GM18861 (cell line): ENCODE measurements around the gene DES.

Source experiments
- ATAC-seq: cut with Tn5 transposase; IDR thresholded peaks from one replicate; pipeline ENCODE4 v1.9.1; 2021; ENCODE audit not compliant: unreplicated experiment

The DES gene

DNA sequence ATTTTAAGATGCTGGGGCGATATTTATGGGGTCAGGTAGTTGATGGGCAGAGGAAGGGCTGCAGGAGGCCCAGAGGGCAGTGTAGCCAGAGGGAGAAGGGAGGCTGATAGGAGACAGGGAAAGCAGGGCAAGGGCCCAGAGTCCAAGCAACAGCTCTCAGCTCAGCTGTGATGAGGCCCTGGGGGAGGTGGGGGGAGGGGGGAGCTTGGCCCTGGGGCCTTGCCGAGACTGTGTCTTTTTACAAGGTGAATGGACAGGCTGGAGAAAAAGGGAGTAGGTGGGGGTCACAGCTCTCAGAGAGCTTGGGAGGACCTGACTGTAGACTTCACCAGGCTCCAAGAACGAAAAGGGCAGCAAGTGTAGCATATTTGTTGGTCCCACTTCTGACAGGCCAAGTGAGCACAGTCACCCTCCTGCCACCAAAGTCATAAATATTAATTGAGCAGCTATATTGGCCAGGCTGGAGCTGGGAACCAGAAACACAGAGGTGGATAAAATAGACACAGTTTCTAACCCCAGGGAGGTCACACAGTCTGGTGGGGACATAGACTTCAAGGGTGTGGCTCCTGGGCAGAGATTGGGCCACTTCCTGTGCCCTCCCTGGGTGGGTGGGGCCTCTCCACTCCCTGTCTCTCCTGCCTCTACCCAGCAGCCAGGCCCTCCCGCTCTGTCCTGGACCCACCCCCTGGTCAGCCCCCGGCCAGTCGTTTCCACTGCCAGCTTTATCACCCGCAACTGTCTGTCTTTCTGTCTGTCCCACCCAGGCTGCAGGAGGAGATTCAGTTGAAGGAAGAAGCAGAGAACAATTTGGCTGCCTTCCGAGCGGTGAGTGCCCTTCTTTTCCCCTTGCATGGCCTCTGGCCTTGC is 1.4 kb downstream of the DES start:
- ATAC-seq, result no peak

DNA sequence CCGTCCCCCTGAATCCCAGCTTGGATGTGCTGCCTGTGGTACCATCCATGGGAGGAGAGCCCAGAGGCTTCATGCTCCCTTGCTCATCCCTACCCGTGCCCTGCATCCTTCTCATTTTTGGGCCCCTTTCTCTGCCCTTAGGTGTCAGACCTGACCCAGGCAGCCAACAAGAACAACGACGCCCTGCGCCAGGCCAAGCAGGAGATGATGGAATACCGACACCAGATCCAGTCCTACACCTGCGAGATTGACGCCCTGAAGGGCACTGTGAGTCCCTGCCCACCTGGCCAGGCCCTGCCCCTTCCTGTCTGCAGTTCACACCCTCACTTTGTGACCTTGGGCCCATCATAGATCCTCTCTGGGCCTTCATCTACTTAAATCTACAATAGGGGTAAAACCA is 2.5 kb downstream of the DES start:
- ATAC-seq, result no peak

DNA sequence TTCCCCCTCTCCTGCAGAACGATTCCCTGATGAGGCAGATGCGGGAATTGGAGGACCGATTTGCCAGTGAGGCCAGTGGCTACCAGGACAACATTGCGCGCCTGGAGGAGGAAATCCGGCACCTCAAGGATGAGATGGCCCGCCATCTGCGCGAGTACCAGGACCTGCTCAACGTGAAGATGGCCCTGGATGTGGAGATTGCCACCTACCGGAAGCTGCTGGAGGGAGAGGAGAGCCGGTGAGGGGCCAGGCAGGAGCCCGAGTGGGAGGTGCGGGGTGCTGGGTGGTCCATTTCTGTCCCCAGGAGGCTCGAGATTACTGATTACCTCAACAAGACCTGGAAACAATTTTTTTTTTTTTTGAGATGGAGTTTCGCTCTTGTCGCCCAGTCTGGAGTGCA is 3.1 kb downstream of the DES start:
- no peak for ATAC-seq

DNA sequence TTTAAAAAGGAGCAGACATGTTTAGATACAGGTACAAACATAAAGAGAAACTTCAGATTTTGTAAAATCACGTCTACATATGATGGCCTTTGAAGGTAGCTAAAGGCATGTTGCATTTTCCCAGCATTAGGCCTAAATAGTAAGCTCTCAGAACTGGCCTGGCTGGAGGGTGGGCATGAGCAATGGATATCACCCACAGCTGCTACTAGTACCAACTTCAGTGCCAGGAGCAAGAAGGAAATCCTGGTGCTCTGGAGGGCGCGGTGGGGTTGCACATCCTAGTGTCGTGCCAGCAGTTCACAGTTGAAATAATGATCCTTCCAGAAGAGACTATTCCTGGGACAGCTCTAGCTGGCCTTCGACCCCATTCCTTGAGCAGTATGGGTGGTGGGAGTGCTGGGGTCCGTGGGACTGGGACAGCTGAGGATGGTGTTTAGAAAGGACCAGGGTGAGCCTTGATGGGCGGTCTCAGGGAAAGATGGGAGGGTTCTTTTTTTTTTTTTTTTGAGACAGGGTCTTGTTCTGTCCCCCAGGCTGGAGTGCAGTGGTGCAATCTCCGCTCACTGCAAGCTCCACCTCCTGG is 4.9 kb downstream of the DES start:
- ATAC-seq, result no peak

DNA sequence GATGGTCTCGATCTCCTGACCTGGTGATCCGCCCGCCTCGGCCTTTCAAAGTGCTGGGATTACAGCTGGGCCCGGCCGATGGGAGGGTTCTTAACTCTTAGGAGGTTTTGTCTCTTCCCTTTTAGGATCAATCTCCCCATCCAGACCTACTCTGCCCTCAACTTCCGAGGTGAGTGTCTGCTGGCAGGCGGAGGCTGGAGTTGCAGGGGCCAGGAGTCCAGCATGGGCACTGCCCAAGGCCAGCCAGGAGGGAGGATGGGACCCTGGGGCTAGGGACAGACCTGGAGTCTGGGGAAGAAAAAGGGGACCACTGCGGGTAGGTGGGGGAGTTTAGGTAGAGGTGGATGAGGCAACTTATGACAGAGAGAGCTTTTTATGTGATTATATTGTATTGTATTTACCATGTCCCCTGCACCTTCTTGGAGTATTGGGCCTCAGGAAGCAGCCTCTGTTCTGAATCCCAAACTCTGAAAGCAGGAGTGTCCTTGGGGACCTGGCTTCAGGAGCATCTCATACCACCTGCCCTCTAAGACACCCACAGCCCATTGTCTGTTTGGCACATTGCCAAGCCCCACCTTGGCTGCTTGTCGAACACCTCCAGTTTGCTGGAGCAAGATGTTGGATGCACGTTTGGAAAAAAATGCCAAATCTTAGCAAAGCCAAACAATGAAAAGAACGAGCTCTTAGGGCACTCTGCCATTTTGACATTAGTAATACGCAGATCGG is 5.6 kb downstream of the DES start:
- ATAC-seq, result no peak

DNA sequence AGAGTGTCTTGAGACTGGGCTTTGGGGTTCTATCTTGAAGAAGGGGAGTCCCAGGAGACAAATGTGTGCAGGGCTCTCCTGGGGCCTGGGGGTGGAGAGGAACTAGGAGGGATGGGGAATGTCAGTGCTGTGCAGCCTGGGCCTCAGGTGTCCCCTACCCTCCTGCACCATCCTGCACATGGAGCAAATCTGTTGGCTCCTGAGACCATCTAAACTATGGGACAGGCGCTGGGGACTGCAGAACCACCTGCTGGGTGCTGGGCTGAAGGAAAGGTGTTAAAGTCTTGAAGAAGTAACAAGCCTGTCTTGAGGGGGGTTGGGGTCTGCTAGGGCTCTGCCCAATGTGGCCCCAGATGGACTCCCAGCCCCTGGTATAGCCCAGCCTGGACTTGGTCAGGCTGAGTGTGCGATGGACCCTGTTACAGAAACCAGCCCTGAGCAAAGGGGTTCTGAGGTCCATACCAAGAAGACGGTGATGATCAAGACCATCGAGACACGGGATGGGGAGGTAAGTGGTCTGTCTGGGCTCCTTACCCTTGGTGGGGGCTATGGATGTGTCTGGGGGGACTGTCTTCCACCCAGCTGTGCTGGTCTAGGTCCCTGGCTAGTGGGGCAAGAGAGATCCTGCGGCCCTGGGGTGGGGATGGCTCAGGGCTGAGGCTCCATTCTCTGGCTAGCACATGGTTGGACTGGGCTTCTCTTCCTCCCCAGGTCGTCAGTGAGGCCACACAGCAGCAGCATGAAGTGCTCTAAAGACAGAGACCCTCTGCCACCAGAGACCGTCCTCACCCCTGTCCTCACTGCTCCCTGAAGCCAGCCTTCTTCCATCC is 7.3 kb downstream of the DES start:
- no peak for ATAC-seq

DNA sequence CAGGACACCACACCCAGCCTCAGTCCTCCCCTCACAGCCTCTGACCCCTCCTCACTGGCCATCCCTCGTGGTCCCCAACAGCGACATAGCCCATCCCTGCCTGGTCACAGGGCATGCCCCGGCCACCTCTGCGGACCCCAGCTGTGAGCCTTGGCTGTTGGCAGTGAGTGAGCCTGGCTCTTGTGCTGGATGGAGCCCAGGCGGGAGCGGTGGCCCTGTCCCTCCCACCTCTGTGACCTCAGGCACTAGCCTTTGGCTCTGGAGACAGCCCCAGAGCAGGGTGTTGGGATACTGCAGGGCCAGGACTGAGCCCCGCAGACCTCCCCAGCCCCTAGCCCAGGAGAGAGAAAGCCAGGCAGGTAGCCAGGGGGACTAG is 7.9 kb downstream of the DES start:
- ATAC-seq, result no peak

DNA sequence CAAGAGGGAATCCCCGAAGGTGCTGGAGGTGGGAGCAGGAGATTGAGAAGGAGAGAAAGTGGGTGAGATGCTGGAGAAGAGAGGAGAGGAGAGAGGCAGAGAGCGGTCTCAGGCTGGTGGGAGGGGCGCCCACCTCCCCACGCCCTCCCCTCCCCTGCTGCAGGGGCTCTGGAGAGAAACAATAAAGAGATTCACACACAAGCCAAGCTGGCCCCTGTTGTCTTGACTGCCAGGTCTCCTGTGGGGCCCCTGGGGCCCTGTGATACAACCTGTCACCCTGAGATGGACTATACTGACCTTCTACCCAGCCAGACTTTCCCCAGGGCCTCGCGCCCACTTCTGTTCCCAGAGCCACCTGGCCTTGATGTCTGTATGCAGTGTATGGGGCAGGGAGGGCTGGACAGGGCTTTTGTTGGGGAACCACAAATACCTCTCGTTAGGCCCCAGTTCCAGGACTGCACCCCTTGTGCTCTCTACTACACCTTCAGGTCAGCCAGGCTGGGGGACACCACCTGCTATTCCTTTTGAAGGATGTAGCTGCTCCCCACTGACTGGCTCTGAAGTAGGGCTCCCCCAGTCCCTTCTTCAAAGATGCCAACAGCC is 8.5 kb downstream of the DES start:
- no peak for ATAC-seq

DNA sequence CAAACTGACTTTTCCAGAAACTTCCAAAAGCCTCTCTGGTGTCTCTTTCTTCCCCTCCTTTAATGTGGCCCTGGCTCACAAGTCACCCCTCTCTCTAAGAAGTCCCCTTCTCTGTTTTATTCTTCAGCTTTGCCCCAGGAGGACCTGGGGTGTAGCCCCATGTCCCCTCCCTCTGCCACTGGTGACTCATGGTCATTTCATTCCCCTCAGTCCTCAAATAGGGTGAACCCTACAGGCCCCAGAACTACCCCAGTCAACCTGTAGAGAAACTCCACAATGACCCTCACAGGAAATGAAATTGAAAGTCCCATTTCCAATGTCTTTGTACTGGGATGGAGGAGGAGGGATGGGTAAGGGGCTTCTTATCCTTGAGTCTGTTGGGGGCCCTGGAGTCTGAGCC is 10.3 kb downstream of the DES start:
- ATAC-seq, result no peak

DNA sequence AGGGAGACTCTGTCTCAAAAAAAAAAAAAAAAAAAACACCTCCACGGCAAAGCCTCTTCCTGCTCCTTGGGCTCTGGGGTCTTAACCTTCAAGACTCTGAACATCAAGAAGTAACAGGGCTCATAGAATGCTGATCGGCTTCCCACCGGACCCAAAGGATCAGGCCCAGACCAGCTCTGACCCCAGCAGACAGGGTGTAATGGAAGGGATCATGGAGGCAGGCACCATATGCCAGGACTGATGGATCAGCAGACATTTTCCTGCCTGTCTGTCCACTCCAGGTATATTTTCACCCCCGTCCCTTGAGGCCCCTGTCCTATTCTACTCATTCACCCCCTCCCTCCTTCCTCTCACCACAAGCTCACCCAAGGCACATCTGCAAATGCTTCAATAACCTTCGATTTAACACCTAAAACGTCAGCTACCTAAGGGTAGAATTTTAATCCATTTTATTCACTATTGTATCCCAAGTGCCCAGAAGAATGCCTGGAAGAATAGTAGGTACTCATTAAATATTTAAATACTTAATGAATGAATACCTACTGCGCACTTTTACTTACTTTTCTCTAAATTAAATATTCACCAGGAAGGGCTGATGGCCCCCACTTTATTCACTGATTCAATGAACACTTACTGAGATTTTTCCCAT is 11.9 kb downstream of the DES start:
- ATAC-seq, result no peak

DNA sequence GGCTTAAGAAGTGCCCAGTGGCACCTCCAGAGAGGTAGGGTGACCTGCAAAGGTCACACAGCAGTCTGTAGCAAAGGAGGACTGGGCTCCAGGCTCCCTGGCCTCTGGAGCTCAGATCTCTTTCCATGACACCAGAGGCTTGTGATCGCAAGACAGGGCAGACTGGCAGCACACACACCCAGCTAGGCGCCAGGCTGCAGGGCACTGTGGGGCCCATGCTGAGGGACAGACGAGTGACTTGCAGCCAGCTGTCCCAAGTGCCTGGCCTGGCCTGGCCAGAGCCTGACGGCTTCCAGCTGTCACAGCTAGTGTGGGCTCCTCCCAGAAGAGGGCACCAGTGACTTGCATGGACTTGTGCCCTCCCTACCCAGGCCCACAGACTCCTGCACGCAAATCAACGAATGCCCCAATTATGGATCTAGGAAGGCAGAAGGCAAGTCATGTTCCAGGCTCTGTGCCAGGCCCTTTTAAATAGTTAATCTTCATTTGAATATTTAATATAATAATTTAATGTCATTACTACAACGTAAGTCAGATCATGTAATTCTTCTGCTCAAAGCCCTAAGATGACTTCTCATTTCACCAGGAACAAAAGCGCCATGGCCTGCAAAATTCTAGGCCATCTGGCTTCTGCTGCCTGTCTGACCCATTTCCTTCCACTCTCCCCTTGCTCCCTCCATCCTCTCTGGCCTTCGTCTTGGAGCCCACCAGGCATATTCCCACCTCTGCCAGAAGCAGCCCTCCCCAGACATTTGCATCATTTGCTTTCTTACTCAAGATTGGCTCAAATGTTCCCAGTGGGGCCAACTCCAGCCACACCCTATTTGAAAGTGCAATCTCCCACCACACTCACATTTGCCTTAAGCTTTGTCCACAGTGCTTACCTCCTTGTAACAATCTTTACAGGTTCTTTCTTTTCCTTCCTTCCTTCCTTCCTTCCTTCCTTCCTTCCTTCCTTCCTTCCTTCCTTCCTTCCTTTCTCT is 12.7 kb downstream of the DES start:
- no peak for ATAC-seq

DNA sequence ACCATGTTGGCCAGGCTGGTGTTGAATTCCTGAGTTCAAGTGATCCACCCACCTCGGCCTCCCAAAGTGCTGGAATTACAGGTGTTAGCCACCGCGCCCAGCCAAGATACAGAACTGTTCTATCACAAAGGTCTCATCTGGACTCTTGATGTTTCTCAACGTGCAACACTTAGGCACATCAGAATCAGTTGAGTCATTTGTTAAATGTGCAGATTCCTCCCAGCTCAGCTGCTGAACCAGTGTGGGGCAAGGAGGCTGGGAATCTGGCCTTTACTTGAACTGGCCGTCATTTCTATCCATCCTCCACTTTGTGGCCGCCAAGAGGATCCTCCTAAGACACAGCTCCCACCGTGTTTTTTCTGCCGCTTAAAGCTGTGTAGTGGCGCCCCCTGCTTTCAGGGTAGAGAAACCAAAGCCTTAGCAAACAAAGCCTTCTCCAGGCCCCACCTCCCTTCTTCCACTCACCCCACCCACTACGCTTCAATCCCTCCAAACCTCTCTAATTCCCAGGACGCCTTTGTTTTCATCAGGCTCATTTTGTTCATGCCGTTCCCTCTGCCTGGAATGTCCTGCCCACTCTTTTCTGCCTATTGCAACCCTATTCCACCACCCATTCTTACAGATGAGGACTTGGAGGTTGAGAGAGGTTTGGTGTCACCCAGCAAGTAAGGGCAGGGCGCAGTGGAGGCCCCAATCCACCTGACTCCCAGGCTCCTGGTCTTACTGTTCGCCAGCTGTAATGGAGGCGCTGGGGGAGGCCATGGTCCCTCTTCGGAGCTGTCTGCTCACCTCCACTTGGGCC is 15.7 kb downstream of the DES start:
- no peak for ATAC-seq

DNA sequence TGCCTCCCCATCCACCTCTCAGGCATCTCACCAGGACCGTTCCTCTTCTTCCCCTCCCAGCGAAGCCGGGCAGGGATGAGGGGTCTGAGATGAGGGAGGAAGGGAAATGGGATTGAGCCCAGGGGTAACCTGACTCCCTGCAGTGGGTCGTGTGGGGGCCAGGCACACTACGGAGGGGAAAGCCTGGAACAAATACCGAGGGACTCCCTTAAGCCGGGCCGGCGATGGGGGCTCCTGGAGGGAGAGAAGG is 16.2 kb downstream of the DES start:
- no peak for ATAC-seq

DNA sequence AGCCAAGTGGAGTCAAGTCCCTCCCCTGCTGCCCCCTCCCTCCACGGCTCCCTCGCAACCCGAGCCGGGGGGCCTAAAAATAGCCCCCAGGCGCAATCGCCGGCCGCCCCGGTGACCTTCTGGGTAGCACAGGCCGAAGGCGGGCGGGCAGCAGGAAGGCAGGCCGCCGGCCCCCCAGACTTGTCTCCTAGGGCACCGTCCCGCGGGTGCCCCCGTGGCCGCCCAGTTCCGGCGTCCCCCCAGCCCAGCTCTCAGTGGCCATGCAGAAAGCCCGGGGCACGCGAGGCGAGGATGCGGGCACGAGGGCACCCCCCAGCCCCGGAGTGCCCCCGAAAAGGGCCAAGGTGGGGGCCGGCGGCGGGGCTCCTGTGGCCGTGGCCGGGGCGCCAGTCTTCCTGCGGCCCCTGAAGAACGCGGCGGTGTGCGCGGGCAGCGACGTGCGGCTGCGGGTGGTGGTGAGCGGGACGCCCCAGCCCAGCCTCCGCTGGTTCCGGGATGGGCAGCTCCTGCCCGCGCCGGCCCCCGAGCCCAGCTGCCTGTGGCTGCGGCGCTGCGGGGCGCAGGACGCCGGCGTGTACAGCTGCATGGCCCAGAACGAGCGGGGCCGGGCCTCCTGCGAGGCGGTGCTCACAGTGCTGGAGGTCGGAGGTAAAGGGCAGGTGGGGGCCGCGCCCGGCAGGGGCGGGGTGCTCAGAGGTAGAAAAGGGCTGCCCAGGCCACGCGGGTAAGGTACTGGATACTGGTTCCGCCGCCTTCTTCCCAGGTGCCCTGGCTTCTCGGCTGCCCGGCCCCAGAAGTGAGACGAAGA is 16.7 kb downstream of the DES start, which contains the start of gene SPEG:
Gene SPEG (plus strand): TSS at position 126 of the 808 bp plus-strand sequence. CDS start 135 bp downstream, at position 261.
- ATAC-seq, result no peak

DNA sequence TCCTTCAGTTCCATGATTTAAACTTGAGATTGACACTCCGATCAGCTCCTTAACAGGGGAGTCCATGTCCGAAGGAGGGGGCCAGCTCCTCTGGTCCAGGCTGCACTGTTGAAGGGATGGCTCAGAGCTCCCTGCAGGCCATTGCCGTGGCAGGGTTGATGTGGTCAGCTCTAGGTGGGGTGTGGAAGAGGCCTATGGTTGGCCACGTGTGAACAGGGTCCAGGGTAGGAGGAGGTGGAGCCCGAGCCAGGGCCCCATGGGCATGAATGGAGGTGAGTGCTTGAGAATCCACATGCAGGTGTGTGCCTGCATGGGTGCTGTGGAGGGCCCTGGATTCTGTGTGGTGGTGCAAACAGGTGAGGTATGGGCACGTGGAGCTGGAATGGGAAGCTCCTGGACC is 17.5 kb downstream of the DES start:
- no peak for ATAC-seq

DNA sequence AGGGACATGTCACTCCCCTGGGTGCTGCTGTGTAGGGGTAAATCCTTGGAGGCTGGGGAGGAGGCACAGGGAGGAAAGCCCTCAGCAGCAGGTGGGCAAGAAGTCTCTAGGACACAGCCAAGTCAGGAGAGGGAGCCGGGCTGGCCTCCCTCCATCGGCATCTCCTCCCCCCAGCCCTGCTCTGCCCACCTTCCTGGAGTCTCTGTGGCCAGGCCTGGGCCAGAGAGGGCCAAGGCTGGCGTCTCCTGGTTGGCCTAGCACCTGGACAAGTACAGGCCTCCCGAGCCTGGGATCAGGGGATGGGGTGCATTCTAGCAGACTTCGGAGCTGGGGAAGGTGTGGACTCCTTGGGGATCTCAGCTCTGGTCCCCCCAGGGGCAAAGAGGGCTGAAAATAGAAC is 18.3 kb downstream of the DES start:
- no peak for ATAC-seq

DNA sequence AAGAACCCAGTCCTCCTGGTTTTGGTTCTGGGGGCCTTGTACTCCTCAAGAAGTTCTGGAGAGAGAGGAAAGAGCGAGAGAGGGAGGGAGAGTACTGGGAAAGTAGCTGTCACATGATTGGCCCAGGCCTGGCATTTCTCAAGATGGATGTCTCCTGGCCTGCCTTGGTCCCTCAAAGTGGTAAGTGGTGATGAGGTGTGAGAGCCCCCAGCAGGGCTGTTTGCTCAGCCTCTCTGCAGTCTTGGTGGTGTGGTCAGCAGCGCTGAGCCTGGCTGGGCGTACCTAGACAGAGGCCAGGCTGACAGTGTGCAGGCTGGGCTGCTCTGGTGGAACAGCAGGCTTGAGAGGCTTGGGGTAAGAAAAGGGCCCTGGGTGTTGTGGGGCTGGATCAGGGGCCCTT is 19.0 kb downstream of the DES start:
- no peak for ATAC-seq

DNA sequence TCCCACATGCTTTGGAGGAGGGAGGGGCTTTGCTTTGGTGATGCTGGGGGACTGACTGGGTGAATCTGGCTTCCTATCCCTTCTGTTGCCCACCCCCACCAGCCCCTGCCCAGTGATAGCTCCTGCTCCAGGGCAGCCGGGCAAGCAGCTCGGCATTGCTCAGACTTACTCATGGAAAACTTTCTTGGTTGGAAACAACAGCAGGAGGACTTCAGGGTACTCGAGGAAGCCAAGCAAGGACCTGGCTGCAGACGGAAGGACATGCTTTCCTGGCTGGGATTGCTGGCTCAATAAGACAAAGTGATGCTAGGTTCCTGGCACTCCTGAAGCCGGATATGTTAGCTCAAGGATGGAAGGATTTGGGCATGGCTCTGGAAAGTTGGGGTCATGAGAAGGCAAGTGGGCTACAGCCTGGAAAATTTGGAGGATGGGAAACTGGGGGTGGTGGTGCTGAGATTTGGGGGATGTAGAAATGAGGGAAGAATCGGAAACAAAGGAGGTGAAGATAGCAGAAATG is 19.6 kb downstream of the DES start:
- no peak for ATAC-seq
